ENCODE measurements around the gene SCT.

DNA sequence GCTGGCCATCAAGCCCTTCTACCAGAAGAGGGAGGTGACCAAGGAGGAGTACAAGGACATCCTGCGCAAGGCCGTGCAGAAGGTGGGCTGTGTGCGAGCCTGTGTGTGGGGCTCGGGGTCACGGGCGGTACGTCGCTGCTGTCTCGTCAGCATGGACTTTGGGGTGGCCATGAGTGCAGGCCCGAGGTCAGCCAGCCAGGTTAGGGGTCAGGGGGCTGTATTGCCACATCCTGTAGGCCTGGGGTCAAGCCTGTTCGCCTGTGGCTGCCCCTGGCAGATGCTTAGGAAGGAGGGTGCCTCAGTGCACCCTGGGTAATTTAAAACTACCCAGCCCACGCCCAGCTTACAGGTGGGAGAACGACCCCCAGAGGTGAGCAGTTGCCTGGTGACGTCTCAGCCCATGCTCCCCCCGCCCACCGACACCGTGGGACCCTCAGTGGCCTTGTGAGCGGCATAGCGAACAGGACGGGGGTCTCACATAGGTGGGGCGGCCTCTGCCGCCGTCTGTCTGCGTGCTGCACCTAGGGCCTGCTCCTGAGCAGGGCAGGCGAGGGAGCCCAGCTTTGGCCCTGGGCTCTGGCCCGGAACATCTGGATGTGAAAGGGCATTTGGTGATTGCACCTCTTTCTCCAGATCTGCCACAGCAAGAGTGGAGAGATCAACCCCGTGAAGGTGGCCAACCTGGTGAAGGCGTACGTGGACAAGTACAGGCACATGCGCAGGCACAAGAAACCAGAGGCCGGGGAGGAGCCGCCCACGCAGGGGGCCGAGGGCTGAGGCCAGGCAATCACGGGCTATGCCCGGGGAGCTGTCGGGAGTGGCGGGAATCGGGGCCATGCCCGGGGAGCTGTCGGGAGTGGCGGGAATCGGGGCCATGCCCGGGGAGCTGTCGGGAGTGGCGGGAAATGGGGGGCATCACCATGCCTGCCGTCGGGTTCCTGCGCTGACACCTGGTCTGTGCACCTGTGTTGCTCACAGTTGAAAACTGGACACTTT, 15.7 kb downstream of the SCT start:
- TF ChIP-seq, protein P1, sequence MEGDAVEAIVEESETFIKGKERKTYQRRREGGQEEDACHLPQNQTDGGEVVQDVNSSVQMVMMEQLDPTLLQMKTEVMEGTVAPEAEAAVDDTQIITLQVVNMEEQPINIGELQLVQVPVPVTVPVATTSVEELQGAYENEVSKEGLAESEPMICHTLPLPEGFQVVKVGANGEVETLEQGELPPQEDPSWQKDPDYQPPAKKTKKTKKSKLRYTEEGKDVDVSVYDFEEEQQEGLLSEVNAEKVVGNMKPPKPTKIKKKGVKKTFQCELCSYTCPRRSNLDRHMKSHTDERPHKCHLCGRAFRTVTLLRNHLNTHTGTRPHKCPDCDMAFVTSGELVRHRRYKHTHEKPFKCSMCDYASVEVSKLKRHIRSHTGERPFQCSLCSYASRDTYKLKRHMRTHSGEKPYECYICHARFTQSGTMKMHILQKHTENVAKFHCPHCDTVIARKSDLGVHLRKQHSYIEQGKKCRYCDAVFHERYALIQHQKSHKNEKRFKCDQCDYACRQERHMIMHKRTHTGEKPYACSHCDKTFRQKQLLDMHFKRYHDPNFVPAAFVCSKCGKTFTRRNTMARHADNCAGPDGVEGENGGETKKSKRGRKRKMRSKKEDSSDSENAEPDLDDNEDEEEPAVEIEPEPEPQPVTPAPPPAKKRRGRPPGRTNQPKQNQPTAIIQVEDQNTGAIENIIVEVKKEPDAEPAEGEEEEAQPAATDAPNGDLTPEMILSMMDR (IDR thresholded peaks at IDR 0.05; ENCODE audit: control extremely low read depth in 1 of 3, insufficient read depth in 1 of 3, low read depth in 1 of 3, low read length in 3 of 3), result no peak
- no peak for TF ChIP-seq EP300 (IDR thresholded peaks at IDR 0.05; ENCODE audit: borderline replicate concordance in 1 of 2, low read depth in 2 of 2, low read length in 2 of 2)
- no peak for TF ChIP-seq CREB1 (IDR thresholded peaks at IDR 0.05)
- TF ChIP-seq GTF2F1 (IDR thresholded peaks at IDR 0.05; ENCODE audit: borderline replicate concordance, low read depth, low read length), result no peak
- no peak for TF ChIP-seq HDAC2 (IDR thresholded peaks at IDR 0.05; ENCODE audit: borderline replicate concordance in 1 of 2, low read depth in 2 of 2, low read length in 2 of 2)
